H1 (cell line): ENCODE results near the gene OXA1L. TPM values are rescaled to one million over a fixed set of nuclear protein-coding genes. Genes with fewer than 3 reads are reported as not detected.

ENCODE experiments used
- CEBPB ChIP-seq: IDR thresholded peaks from 2 replicates; pipeline ENCODE4 v1.6.1; 2012; ENCODE audit warnings: low read depth, low read length
- CHD2 ChIP-seq: IDR thresholded peaks from 2 replicates; pipeline ENCODE4 v1.6.1; 2012; ENCODE audit warnings: low read length, improper control_type of control experiment
- CHD7 ChIP-seq: fragments of 300-600 bp; sonication (generic); IDR thresholded peaks from 2 replicates; pipeline ENCODE4 v1.7.1; 2012; ENCODE audit warnings: low read length, moderate library complexity, mild to moderate bottlenecking, inconsistent platforms; ENCODE audit not compliant: insufficient replicate concordance
- CTBP2 ChIP-seq: IDR thresholded peaks from 2 replicates; pipeline ENCODE4 v1.7.0; 2011; ENCODE audit warnings: borderline replicate concordance, mild to moderate bottlenecking, moderate library complexity, mixed read lengths, low read length; ENCODE audit not compliant: insufficient read depth, insufficient read length
- FOSL1 ChIP-seq: IDR thresholded peaks from 2 replicates; pipeline ENCODE4 v1.6.1; 2011; ENCODE audit warnings: mild to moderate bottlenecking, low read depth, low read length, moderate library complexity; ENCODE audit not compliant: insufficient read depth
- RNF2 ChIP-seq: fragments of 200-900, 300-1000 bp; sonication (generic); IDR thresholded peaks from 2 replicates; pipeline ENCODE4 v1.7.1; 2016; ENCODE audit warnings: borderline replicate concordance, low read depth, mild to moderate bottlenecking, antibody characterized with exemption, low read length; ENCODE audit not compliant: poor library complexity, severe bottlenecking; ENCODE audit errors: missing control alignments
- SIX5 ChIP-seq: IDR thresholded peaks from 2 replicates; pipeline ENCODE4 v1.6.1; 2011; ENCODE audit warnings: mild to moderate bottlenecking, low read depth, low read length
- SP2 ChIP-seq: IDR thresholded peaks from 2 replicates; pipeline ENCODE4 v1.6.1; 2012; ENCODE audit warnings: mild to moderate bottlenecking, low read length, inconsistent platforms
- SRF ChIP-seq: IDR thresholded peaks from 2 replicates; pipeline ENCODE4 v1.6.1; 2011; ENCODE audit warnings: mild to moderate bottlenecking, low read depth, low read length, moderate library complexity
- TAF1 ChIP-seq: IDR thresholded peaks from 2 replicates; pipeline ENCODE4 v1.6.1; 2011; ENCODE audit warnings: mild to moderate bottlenecking, low read depth, low read length
- TAF7 ChIP-seq: optimal IDR thresholded peaks from 2 replicates; pipeline ENCODE3; 2011; ENCODE audit warnings: low read depth, mild to moderate bottlenecking, inconsistent platforms, low read length, moderate library complexity, borderline replicate concordance
- polyA plus RNA-seq, 7 experiments: library from polyadenylated mRNA; depleted of rRNA in 3 of 7; stranded (reverse) in 5 of 7; unstranded in 2 of 7; fragments of >200 nt in 5 of 7; fragments of 200-250 nt in 2 of 7; gene quantifications; 1 replicate in 5 of 7; 2 replicates in 1 of 7; 4 replicates in 1 of 7; pipeline versions ENCODE4 v1.2.1 to v1.2.3, GENCODE V29; 2011 to 2013; ENCODE audit warnings: missing spikeins in 2 of 7, mixed read lengths in 2 of 7
- total RNA-seq: library from RNA; stranded (reverse); fragmentation: NEBNext Ultra II Directional; extraction: Animal tissue kit (Norgen Biotek cat#: 25700); gene quantifications from 2 replicates; pipeline ENCODE4 v1.2.1, GENCODE V29; 2021

OXA1L gene
- total and polyA plus RNA-seq, 2 of the 8 experiments (the other 6 are each of a cell fraction or from before 2014, with no cell fraction given), result 125 to 199 TPM

- TF ChIP-seq CHD7 (no peak), TAF7 (no peak), CEBPB (no peak), SRF (no peak), SIX5 (no peak), CTBP2 (no peak), TAF1 (no peak), RNF2 (no peak), FOSL1 (no peak), CHD2 (no peak), SP2 (no peak)
Observed at GRCh38 chr14:22723815-22724214, 42.7 kb upstream of the OXA1L start (continued).
